SKM-1 treated with dmso at 0.1 percent for 144 hours (cell line): ENCODE measurements around the gene CMA1.
"Not testable (repeated sequence)": the region's sequence is repeated elsewhere in the genome, so short reads cannot be mapped to it uniquely, and the experiment has no call there.

Source experiments
- DNase-seq: peaks from one replicate; lab custom pipeline; 2025; ENCODE audit not compliant: unreplicated experiment; lab: John Stamatoyannopoulos, UW

The CMA1 gene

GRCh38 chr14:24470450-24470849 is 37.6 kb downstream of the CMA1 start:
- not testable (repeated sequence) for DNase-seq

GRCh38 chr14:24465805-24466204 is 42.3 kb downstream of the CMA1 start:
- DNase-seq: no peak

- no peak for DNase-seq
Observed at GRCh38 chr14:24465368-24465767, 42.7 kb downstream of the CMA1 start.

- DNase-seq: no peak
Observed at GRCh38 chr14:24463884-24464785, 43.9 kb downstream of the CMA1 start.

GRCh38 chr14:24463017-24463883 is 44.8 kb downstream of the CMA1 start:
- DNase-seq: no peak

- DNase-seq: no peak
Observed at GRCh38 chr14:24461336-24461735, 46.7 kb downstream of the CMA1 start.

- no peak for DNase-seq
Observed at GRCh38 chr14:24459331-24459730, 48.7 kb downstream of the CMA1 start.

GRCh38 chr14:24458736-24459135 is 49.3 kb downstream of the CMA1 start:
- no peak for DNase-seq

GRCh38 chr14:24456980-24457379 is 51.1 kb downstream of the CMA1 start:
- DNase-seq: no peak
